Keratinocyte (primary cell): Measurements from ENCODE around the gene CSMD2. TPM values are rescaled to one million over a fixed set of nuclear protein-coding genes. Genes with fewer than 3 reads are reported as not detected.

ENCODE experiments used
- DNase-seq: peaks from one replicate; pipeline ENCODE4 v3.0.0-alpha.2; 2011; ENCODE audit warnings: low read depth, missing footprints, low spot score
- FAIRE-seq: peaks from 2 replicates; lab custom pipeline; 2011; peaks lifted over from hg19 to GRCh38; lab: Jason Lieb, UNC
- H2AFZ ChIP-seq: 2 replicates; pipeline ENCODE4 v1.6.0; 2012; ENCODE audit warnings: low read length, control low read depth, inconsistent platforms; ENCODE audit not compliant: control insufficient read depth
- H3K27ac ChIP-seq: 2 replicates; pipeline ENCODE4 v1.5.1; 2011; ENCODE audit warnings: low read length; ENCODE audit not compliant: control insufficient read depth, insufficient read depth
- H3K27me3 ChIP-seq: 3 replicates; pipeline ENCODE4 v1.6.0; 2011; ENCODE audit warnings: low read length; ENCODE audit not compliant: control insufficient read depth, insufficient read depth; ENCODE audit errors: extremely low read depth
- H3K36me3 ChIP-seq, 2 experiments: 2 replicates in 1 of 2; 3 replicates in 1 of 2; pipeline ENCODE4 v1.5.1; 2011; ENCODE audit warnings: low read length in 2 of 2, mild to moderate bottlenecking in 1 of 2; ENCODE audit not compliant: control insufficient read depth in 2 of 2, insufficient read depth in 2 of 2; ENCODE audit errors: extremely low read depth in 1 of 2
- H3K4me1 ChIP-seq: 3 replicates; pipeline ENCODE4 v1.5.1; 2011; ENCODE audit warnings: low read length; ENCODE audit not compliant: control insufficient read depth, insufficient read depth; ENCODE audit errors: extremely low read depth
- H3K4me2 ChIP-seq: 3 replicates; pipeline ENCODE4 v1.6.0; 2011; ENCODE audit warnings: low read depth, low read length; ENCODE audit not compliant: control insufficient read depth, insufficient read depth; ENCODE audit errors: extremely low read depth
- H3K4me3 ChIP-seq, 3 experiments: fragments of 200-600 bp in 1 of 3; sonication (generic) in 1 of 3; 2 replicates in 2 of 3; 3 replicates in 1 of 3; pipeline ENCODE4 v1.5.1; 2011 to 2016; ENCODE audit warnings: low read length in 3 of 3, mild to moderate bottlenecking in 3 of 3, control low read depth in 2 of 3, inconsistent platforms in 1 of 3, low read depth in 1 of 3, mixed read lengths in 1 of 3, mixed run types in 1 of 3, moderate library complexity in 1 of 3; ENCODE audit not compliant: control insufficient read depth in 2 of 3, insufficient read depth in 2 of 3; ENCODE audit errors: extremely low read depth in 1 of 3
- H3K79me2 ChIP-seq: 2 replicates; pipeline ENCODE4 v1.6.0; 2012; ENCODE audit warnings: low read length; ENCODE audit not compliant: control insufficient read depth, insufficient read depth
- H3K9ac ChIP-seq: 3 replicates; pipeline ENCODE4 v1.6.0; 2011; ENCODE audit warnings: low read length; ENCODE audit not compliant: control insufficient read depth, insufficient read depth; ENCODE audit errors: extremely low read depth
- H3K9me1 ChIP-seq: 3 replicates; pipeline ENCODE4 v1.6.0; 2011; ENCODE audit warnings: low read length; ENCODE audit not compliant: control insufficient read depth, insufficient read depth; ENCODE audit errors: extremely low read depth
- H3K9me3 ChIP-seq: 2 replicates; pipeline ENCODE4 v1.5.1; 2012; ENCODE audit warnings: low read depth, low read length; ENCODE audit not compliant: control insufficient read depth
- H4K20me1 ChIP-seq: 3 replicates; pipeline ENCODE4 v1.6.0; 2011; ENCODE audit warnings: low read length; ENCODE audit not compliant: control insufficient read depth, insufficient read depth; ENCODE audit errors: extremely low read depth
- CTCF ChIP-seq, 3 experiments: IDR thresholded peaks in 1 of 3; conservative IDR thresholded peaks in 1 of 3; optimal IDR thresholded peaks in 1 of 3; 2 replicates in 2 of 3; 3 replicates in 1 of 3; pipeline versions ENCODE3 to v1.5.1; 2011; ENCODE audit warnings: low read length in 3 of 3, mild to moderate bottlenecking in 3 of 3, moderate library complexity in 2 of 3, control low read depth in 1 of 3, inconsistent platforms in 1 of 3; ENCODE audit not compliant: insufficient read depth in 2 of 3; ENCODE audit errors: extremely low read depth in 1 of 3
- EZH2 ChIP-seq: IDR thresholded peaks from one replicate; pipeline ENCODE4 v1.6.1; 2012; ENCODE audit warnings: inconsistent platforms, mild to moderate bottlenecking, low read length, moderate library complexity
- dilution Hi-C: fragments of 300-500 bp; cut with MboI; formaldehyde crosslinking; loops from one replicate; pipeline ENCODE4 v1.7.0; 2020; ENCODE audit warnings: low sequenced_read_pairs; ENCODE audit not compliant: extremely low pct_ligation_motif_present
- polyA plus RNA-seq, 5 experiments: library from polyadenylated mRNA; depleted of rRNA in 3 of 5; stranded (reverse) in 3 of 5; stranded (forward) in 1 of 5; unstranded in 1 of 5; fragments of >200 nt; gene quantifications; 1 replicate in 1 of 5; 2 replicates in 3 of 5; 3 replicates in 1 of 5; pipeline versions ENCODE4 v1.2.1 to v1.2.3, GENCODE V29; 2011 to 2012; ENCODE audit warnings: missing spikeins in 2 of 5, low read depth in 1 of 5, low replicate concordance in 1 of 5

Gene CSMD2
- polyA plus RNA-seq, 1 donor (not counting 4 experiments of a cell fraction or from before 2014, with no cell fraction given): 2.0 TPM

DNA sequence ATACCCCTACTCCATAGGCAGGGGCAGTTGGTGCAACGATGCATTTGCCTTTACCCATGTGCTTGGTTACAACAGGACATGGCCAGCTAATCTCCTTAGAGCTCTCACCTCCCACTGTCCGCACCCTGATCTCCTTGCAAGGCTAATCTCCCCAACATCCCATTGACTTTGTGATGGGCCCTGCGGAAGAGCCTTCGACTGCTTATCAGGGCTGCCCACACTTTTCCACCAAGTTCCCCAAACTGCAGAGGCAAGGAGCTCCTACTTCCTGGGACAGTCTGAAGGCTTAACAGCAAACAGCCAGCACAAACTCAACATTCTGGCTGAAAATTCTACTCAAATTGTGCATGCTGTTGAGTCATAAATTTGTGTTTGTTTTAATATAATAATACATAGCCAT is 47.6 kb upstream of the CSMD2 start:
- no peak overlapping the region for H3K27ac ChIP-seq
- no peak overlapping the region for H3K4me3 ChIP-seq
- H3K9me3 ChIP-seq: no peaks in the 10 kb centered on the region
- dilution Hi-C loops: no loop called here
- no peak overlapping the region for H3K9ac ChIP-seq
- TF ChIP-seq EZH2 (no peak), CTCF (optimal IDR thresholded peaks at IDR 0.05 in 1 of 3, IDR thresholded peaks at IDR 0.05 in 1 of 3, conservative IDR thresholded peaks at IDR 0.05 in 1 of 3; ENCODE audit: extremely low read depth in 1 of 3, insufficient read depth in 2 of 3, low read length in 3 of 3) (no peak)
- DNase-seq: no peak
- H3K4me2 ChIP-seq: no peak overlapping the region
- H3K4me1 ChIP-seq: no peaks in the 10 kb centered on the region
- H3K36me3 ChIP-seq: no peaks in the 10 kb centered on the region
- H3K9me1 ChIP-seq: no peaks in the 10 kb centered on the region
- no peak overlapping the region for H2AFZ ChIP-seq
- no peaks in the 10 kb centered on the region for H3K79me2 ChIP-seq
- no peaks in the 10 kb centered on the region for H3K27me3 ChIP-seq
- no peak for FAIRE-seq
- H4K20me1 ChIP-seq: no peaks in the 10 kb centered on the region

DNA sequence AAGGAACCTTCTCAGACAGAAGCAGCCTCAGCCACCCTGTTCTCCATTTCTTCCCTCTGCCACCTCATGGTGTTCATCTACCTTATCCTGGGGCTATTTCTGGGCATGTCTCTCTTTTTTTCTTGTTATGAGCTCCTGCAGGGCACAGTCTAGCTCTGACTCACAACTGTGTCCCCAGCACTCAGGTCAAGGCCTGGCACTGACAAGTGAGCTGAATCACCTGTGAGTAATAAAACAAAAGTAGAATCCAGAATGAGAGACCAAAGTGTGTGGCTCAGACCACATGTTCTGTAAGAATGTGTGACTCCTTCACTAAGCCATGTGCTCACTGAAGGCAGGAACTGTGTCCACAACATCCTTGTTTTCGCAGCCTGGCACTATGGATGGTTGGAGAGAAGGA is 34.9 kb upstream of the CSMD2 start:
- H3K27ac ChIP-seq: peak overlapping the region; percentile 25
- H3K4me3 ChIP-seq: no peak overlapping the region
- H3K4me2 ChIP-seq: peak overlapping the region; percentile 25
- H3K9ac ChIP-seq: no peak overlapping the region
- no peak for TF ChIP-seq CTCF (optimal IDR thresholded peaks at IDR 0.05 in 1 of 3, IDR thresholded peaks at IDR 0.05 in 1 of 3, conservative IDR thresholded peaks at IDR 0.05 in 1 of 3; ENCODE audit: extremely low read depth in 1 of 3, insufficient read depth in 2 of 3, low read length in 3 of 3)
- no peak for TF ChIP-seq EZH2
- H3K9me1 ChIP-seq: no peaks in the 10 kb centered on the region
- H3K36me3 ChIP-seq: no peaks in the 10 kb centered on the region
- H3K79me2 ChIP-seq: no peaks in the 10 kb centered on the region
- DNase-seq: peak; percentile 98
- peaks cover 21% of the 10 kb centered on the region for H3K4me1 ChIP-seq
- H2AFZ ChIP-seq: no peak overlapping the region
- FAIRE-seq: peak; percentile 99
- no peaks in the 10 kb centered on the region for H4K20me1 ChIP-seq
- H3K27me3 ChIP-seq: no peaks in the 10 kb centered on the region
- dilution Hi-C loops: no loop called here
- H3K9me3 ChIP-seq: no peaks in the 10 kb centered on the region
